BJ (cell line): ENCODE data around the gene ADGRE3. TPM values are rescaled to one million over a fixed set of nuclear protein-coding genes. Genes with fewer than 3 reads are reported as not detected.

Experiments
- CTCF ChIA-PET: fragments of 350-600 bp; formaldehyde crosslinking; extraction: SDS; loops from one replicate; lab custom pipeline; 2021; ENCODE audit warnings: antibody characterized with exemption, inconsistent platforms; lab: Yijun Ruan, JAX
- POLR2A ChIA-PET: fragments of 300-600 bp; sonication (Branson Sonifier 250); formaldehyde crosslinking; extraction: SDS; loops from one replicate; lab custom pipeline; 2021; ENCODE audit warnings: antibody characterized with exemption; lab: Charles Lee
- DNase-seq: peaks from one replicate; pipeline ENCODE4 v3.0.0-alpha.2; 2011; ENCODE audit warnings: low read depth
- H3K27me3 ChIP-seq: 2 replicates; pipeline ENCODE4 v1.6.0; 2011; ENCODE audit warnings: low read length; ENCODE audit not compliant: control insufficient read depth, insufficient read depth
- H3K36me3 ChIP-seq: 2 replicates; pipeline ENCODE4 v1.5.1; 2011; ENCODE audit warnings: low read length; ENCODE audit not compliant: control insufficient read depth, insufficient read depth
- H3K4me3 ChIP-seq: 2 replicates; pipeline ENCODE4 v1.5.1; 2011; ENCODE audit warnings: low read depth, mild to moderate bottlenecking, control low read depth, low read length
- CTCF ChIP-seq: IDR thresholded peaks from 2 replicates; pipeline ENCODE4 v1.5.1; 2011; ENCODE audit warnings: low read depth, mild to moderate bottlenecking, control low read depth, inconsistent platforms, low read length, moderate library complexity; ENCODE audit not compliant: insufficient read depth
- polyA plus RNA-seq: library from polyadenylated mRNA; depleted of rRNA; stranded (reverse); fragments of >200 nt; gene quantifications from 2 replicates; pipeline ENCODE4 v1.2.3, GENCODE V29; 2011

ADGRE3 gene
- polyA plus RNA-seq, 1 experiment, result not detected

GRCh38 chr19:14694641-14695266, 20.1 kb upstream of the ADGRE3 start:
- ChIA-PET CTCF (interaction anchor here (0.6 to 1.8 kb wide), 3 partner anchors 22 to 833 kb away, joined by 3 to 7 read pairs (median 4); no protein-coding TSS in a partner anchor), POLR2A (no interaction called here)
- no peak for DNase-seq
- Histone ChIP-seq H3K36me3 (peaks cover 14% of the 10 kb centered on the region), H3K27me3 (no peaks in the 10 kb centered on the region), H3K4me3 (no peak overlapping the region)
- no peak for TF ChIP-seq CTCF

- DNase-seq, result peak; percentile 20
- Histone ChIP-seq H3K27me3 (no peaks in the 10 kb centered on the region), H3K4me3 (peak within 1 kb of the TSS; percentile 66), H3K36me3 (peaks cover 3% of the 10 kb centered on the region)
- ChIA-PET POLR2A (interaction anchor here (0.6 kb wide), 2 partner anchors 25 to 83 kb away, joined by 3 to 20 read pairs; no protein-coding TSS in a partner anchor), CTCF (interaction anchor here (2.1 to 3.3 kb wide), 2 partner anchors 9 to 116 kb away, joined by 4 to 28 read pairs; no protein-coding TSS in a partner anchor)
- no peak for TF ChIP-seq CTCF
Observed at GRCh38 chr19:14689598-14690503, 15.2 kb upstream of the ADGRE3 start, which contains the start of gene ZNF333. TSS of gene ZNF333 (plus strand) at chr19:14690048. CDS start at chr19:14693492, 3,444 bp downstream.

- ChIA-PET CTCF (interaction anchor here (0.8 to 5.3 kb wide), 5 partner anchors 9 to 129 kb away, joined by 3 to 62 read pairs (median 4); partner anchors contain the start of gene NDUFB7), POLR2A (interaction anchor here (0.6 kb wide), 2 partner anchors 94 to 146 kb away, joined by 3 to 4 read pairs; no protein-coding TSS in a partner anchor)
- no peak for DNase-seq
Observed at GRCh38 chr19:14686411-14686810, 11.8 kb upstream of the ADGRE3 start.

GRCh38 chr19:14683439-14683838, 8.8 kb upstream of the ADGRE3 start:
- H3K27me3 ChIP-seq, result no peaks in the 10 kb centered on the region
- POLR2A ChIA-PET, result no interaction called here
- H3K36me3 ChIP-seq, result no peaks in the 10 kb centered on the region
- no peak for DNase-seq
- H3K4me3 ChIP-seq, result no peak overlapping the region
- TF ChIP-seq CTCF, result no peak
- CTCF ChIA-PET, result interaction anchor here (0.9 to 5.3 kb wide), 2 partner anchors 110 to 126 kb away, joined by 3 to 62 read pairs; partner anchors contain the start of gene NDUFB7

More at GRCh38 chr19:14686411-14686810, 11.8 kb upstream of the ADGRE3 start:
- Histone ChIP-seq H3K27me3 (no peaks in the 10 kb centered on the region), H3K36me3 (no peaks in the 10 kb centered on the region), H3K4me3 (no peak overlapping the region)
- peak; percentile 30; the same call in 1 of the 2 replicates for TF ChIP-seq CTCF
